GM21390 (cell line): ENCODE measurements around the gene CFAP299.

ENCODE experiments used
- ATAC-seq: cut with Tn5 transposase; IDR thresholded peaks from one replicate; pipeline ENCODE4 v1.9.1; 2021; ENCODE audit not compliant: unreplicated experiment

CFAP299 gene

DNA sequence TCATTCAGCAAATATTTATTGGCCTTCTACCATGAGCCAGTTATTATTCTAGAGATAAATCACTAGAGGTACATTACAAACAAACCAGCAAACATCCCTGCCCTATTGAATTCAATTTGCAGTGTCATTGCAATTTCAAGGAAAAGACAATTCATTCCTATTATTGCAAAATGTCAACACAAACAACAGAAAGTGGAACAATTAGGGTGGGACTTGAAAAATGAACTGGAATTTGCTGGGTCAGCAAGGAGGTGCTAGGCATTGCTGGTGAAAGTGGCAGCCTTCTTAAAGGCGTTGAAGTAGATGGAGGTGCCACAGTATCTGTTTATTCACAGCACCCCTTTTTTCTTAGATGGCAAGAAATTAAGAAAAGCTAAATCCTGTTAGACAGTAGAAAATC is 470.9 kb downstream of the CFAP299 start:
- ATAC-seq = no peak

DNA sequence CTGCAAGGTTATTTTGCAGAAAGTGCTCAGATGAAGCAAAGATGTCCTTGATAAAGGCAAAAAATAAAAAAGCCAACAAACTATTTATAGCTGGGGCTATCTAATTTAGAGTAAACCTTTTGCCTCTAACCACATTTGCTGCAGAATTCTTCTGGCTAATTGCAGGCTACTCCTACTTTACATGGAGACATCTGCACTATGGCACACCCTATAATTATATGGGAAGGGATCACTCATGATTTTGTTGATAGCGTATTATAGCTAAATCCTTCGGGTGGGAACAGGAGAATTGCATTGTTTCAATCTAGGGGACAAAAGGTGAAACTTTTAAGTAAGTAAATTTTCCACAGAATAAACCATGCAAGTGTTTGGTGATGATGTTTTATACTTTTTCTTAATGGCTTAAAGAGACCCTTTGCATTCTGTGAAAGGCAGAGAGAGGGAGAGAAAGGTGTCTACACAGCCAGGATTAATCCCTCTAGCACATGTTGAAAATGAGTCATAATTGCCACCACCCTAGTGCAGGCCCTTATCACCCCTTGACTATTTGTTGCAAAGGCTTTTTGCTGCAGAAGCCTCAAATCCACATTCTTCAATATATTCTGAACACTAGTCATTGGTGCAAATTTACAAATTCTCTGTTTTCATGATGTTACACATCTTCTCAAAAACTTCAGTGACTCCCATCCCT is 473.7 kb downstream of the CFAP299 start:
- no peak for ATAC-seq

DNA sequence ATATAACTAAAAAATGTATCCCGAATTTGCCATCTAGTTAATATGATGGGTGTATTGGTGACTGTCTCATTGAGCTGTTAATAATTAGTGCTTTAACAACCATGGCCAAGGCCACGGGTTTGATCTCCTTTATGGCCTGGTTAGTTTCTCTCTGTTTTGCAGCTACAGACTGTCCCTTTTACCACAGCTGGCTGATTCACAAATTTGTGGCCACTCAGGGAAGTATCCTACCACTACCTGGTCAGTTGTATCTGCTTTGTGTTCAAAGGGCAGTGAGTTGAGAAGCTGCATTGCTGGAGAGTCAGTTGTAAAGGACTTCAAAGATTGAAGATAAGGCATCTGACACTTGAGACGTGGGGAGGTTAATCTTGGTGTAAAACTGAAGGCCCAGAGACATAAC is 475.9 kb downstream of the CFAP299 start:
- no peak for ATAC-seq

DNA sequence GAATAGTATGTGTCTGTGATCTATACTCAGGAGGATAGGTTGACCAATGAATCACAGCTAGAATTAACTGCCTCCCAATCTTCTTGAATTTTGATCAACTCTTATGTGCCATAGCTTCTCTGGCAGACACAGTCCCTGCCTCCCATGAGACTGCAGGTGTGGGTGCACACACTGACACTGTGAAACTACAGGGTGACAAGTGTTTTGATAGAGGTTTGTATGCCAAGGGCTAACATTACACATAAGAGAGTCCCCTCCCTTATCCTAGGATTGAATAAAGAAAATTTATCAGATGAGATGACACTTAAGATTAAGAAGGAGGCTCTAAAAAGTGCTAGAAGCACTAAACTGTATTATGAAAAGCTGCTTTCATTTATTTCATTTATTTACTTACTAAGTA is 476.6 kb downstream of the CFAP299 start:
- no peak for ATAC-seq

DNA sequence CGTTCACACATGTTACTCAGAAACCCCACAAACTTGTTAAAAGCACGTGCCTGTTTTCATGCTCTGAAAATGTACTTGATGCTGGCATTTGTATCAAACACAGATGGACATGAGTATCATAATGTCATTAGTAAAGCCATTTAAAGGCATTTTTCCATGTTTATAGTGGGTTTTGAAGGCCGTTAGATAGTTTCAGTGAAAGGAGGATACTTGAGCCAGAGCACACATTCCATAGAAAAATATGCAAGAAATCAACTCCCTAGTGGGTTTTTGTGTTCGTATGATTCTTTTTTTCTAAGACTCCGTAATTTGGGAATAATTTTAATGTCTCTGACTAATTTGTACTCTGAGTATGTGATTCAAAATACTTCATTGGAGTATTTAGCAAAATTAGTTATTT is 478.7 kb downstream of the CFAP299 start:
- no peak for ATAC-seq

DNA sequence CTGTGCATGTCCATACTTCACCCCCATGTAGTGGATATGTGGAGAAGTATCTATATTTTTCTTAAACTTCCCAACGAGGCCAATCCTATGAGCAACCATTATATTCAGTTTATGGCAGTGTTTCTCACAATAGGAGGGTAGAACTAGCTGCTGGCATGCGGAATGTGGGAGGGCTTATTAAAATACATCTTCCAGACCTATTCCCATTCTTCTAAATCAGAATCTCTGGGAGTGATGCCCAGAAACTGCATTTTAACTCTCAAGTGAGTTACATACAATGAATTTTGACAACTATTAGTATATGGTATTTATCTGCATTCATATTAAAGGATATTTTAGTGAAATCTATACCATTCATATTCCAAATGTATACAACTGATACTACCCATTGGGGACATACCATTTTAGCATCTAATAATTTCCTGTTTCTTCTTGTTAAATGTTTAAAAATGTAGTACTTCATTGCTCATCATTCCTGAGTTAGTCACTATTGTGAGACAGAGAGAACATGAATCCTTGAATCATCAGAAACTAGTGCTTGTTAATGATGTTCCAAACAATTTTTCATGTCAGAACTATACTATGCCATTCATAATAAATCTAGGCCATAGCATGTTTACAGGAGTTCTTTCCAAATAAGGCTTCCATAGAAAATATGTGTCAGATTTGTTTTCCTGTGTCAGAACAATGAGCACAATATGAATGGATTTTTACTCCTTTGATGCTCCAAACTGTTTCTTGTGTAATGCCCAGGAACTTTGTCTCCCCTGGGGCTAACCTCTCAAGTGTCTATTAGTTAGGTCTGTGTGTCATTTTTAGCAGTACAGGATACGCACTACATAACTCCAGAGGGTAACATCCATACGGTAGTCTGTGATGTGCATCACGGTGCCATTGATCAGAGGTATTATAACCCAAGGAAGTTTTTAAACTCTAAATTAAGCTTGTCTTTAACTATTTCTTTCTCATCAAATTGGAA is 496.1 kb downstream of the CFAP299 start:
- no peak for ATAC-seq

DNA sequence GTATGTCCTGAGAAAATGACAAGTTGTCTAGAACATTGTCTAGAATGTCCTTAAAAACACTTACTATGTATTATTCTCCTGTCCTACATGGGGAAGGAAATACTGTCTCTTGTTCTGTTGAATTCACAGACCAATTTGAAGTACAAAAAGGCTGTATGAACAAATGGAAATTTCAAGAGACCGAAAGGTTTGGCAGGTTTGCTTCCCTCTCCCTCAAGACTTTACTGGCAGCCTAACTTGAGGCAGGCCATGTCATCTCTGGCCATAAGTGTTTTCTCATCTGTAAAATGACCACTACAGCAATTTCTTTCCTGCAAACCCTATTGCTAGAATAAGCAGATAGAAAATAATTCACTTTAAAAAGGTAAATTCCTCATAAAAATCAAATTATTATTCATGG is 503.8 kb downstream of the CFAP299 start:
- ATAC-seq = no peak

DNA sequence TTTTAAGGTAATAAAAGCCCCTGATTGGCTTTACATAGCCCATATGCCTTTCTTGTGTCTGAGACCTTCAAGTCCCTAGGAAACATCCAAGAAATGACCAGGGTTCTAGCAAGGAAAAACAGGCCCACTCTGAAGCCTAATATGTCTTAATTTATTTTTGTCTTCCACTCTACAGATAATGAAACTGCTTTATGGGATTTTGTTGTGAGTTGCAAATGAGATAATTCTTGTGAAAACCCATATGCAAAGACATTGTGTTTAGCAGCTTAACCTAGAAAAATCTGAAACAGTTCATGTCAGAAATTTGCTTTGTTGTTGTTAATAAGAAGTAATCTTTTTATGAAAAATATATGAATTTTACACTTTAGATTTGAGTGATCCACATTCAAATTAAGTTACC is 504.3 kb downstream of the CFAP299 start:
- ATAC-seq = no peak

DNA sequence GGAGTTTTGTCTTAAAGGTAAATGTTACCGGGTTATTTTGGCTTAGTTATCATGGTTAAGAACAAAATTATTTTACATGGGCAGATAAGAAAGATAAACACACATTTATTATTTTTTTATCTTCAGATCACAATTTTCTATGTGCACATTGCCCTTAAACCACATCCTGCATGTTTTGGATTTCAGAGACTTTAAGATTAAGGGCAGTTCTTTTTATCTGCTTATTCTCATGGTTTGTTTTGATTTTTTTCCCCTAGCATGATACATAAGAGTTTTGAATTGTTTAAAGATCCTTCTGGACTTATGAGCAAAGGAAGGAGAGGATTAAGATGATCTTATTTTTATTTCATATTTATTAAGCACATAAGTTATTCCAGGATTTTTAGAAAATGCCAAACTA is 504.9 kb downstream of the CFAP299 start:
- no peak for ATAC-seq

DNA sequence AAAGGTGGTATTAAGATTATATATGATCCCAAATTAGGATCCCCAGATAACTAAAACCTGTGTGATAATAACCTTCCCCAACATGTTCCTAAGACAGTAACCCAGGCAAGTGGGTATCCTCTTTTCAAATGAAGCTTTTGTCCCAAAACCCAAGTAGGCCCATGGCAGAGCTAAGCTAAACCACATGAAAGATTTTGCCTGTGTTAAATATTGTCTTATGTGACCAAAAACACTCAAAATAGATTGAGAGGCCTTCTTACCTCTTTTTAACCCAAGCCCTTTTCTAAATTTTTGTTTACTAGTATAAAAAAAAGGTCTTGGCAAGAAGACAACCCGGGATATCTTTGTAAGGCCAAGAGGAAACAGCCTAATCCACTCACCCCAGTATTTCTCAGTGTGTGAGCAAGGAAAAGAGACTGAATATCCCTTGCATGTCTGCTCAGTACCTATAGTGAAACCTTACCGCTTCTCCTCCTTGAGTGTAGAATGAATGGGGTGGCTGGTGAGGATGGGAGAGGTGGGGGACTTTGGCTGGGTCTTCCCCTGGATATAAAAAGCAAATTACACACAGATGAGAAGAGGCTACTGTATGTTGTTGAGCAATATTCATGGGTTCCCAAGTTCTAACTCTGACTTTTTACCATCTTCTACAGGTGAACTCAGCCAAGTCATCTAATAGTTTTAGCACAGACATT is 506.2 kb downstream of the CFAP299 start:
- ATAC-seq = no peak

DNA sequence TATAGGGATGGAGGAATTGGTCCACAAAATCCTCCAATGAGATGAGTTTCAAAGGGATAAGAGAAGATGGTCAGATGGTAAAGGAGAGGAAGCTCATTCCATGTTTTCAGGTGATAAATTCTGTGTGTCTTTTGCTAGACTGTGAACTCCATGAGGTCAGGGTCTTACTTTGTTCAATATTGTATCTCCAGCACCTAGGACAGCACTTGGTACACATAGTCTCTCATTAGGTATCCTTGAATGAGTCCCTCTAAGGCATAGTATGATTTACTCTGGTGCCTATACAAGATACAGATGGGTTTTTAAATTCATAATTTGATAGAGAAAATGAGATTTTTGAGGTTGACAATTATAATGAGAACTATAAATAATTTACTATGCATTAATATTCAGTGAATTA is 510.7 kb downstream of the CFAP299 start:
- ATAC-seq = no peak

DNA sequence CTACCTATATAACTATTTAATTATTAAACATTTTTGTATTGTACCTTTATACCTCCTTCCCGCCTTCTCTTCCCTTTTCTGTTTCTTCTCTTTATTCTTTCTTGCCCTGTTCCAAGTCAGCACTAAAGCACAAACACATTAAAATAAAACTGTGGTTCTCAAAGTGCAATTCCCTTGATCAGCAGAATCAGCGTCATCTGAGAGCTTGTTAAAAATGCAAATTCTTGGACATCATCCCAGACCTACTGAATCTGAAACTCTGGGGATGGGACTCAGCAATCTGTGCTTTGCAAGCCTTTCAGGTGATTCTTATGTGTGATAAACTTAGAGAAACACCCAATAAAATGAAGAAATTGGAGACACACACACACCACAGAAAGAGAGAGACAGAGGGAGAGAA is 516.5 kb downstream of the CFAP299 start:
- no peak for ATAC-seq

DNA sequence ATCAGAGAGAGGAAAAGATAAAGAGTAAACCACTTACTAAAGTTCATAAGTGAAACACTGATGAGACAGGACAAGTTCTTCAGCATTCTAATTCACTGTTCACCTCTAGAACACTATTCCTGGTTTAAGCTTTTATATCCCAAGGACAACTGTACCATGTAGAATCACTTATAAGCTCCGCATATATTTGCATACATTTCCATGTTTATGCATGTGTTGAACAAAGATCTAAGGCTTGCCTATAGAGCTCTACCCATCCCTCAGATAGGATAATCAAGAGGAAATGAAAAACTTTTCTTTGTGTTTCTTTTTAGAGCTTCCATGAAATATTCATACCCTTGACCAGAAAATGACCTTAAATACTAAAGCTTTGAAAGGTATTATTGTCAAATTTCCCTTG is 538.0 kb downstream of the CFAP299 start:
- ATAC-seq = no peak

DNA sequence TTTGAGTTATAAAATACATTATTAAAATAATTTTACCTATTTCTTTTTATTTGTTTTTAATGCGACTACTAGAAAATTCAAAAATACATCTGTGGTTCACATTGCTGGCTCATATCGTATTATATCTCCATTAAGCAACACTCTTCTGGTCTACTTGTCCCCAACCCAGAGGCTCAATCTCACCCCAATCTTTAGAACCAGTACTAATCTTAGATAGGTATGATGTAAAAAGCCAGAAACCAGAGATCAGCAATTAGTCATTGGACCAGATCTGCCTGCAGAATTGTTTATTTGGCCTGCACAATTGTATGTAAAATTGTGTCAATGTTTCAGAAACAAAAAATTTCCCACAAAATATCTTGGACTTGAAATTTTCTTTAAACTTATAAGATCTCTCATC is 539.4 kb downstream of the CFAP299 start:
- ATAC-seq = no peak

DNA sequence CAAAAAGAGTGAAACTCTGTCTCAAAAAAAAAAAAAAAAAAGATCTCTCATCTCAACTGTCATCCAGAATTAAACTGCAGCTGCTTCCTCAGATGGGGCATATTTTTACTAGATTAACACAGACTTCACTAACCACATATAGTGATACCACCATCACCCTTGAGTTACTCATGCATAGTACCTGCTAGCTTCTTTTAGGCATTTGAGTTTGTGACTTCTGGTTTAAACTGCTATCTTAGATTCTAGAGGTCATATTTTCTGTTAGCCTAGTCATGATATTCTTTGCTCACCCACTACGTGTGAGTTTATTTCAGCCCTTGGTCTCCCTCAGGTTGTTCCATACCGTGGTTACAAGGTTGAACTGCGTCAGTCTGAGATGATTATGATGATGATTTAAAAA is 540.1 kb downstream of the CFAP299 start:
- peak; percentile 88 for ATAC-seq

DNA sequence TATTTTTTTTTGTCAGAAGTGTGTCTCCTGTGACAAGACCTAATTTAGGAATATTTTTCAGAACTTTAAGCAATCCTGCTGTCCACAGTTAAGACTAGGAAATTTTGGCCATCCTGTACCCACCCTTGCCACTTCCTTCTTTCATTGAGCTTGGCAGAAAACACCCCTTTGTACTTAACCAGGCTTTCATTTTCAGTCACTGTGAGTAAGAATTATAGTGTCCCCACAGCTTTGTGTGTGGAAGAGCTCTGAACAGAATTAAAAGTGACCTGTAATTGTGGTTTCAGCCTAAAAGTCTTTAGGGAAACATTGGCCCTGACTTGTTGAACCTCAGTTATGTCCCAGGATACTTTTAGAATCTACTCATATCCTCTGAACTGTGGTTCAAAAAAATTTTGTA is 541.3 kb downstream of the CFAP299 start:
- peak; percentile 76 for ATAC-seq

DNA sequence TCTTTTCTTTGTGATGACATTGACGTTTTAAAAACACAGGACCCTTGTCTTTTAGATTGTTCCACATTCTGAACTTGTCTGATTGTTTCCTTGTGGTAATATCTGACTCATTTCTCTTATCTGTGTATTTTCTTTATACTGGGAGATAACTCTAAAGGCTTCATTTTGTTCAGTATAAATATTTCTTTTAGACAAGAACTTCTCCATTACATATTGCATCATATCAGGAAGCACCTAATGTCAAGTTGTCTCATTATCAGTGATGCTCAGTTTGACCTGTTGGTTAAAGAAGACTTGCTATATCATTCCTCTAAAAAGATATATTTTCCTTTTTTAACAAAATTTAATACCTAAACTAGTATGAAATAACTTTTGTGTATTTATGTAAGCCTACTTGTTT is 542.7 kb downstream of the CFAP299 start:
- ATAC-seq = no peak

DNA sequence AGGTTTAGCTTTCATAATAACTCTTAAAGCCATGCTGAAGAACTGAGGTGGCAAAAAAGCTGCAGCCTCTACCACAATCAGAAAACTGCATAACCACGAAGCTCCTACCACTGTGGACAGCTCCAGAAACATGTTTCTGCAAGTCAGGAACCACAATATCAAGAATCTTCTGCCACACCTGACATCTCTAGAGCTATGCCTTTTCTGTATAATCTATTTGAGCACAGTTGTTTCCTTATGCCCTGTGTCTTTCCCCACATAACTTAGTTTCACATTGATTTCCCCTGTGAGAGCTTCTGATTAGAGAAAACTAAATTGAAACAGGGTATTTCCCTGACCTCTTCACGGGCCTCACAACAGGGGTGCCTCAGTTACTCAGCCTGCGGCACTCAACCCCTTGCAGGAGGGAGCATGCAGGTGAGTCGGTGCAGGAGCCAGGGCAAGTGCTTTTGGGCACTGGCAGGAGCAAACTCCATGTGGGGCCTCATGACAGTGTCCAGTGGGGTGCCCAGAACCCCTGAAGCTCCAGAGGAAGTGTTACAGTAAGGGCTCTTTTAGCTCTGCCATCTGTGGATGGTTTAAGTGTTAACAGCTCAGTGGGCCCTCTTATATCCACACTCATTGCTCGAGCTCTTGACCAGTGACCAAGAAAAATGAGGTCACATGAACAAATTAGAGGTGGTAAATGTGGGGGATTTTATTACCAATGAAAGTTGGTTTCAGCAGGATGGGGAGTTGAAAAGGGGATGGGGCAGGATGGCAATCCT is 562.2 kb downstream of the CFAP299 start:
- ATAC-seq = peak; percentile 79

DNA sequence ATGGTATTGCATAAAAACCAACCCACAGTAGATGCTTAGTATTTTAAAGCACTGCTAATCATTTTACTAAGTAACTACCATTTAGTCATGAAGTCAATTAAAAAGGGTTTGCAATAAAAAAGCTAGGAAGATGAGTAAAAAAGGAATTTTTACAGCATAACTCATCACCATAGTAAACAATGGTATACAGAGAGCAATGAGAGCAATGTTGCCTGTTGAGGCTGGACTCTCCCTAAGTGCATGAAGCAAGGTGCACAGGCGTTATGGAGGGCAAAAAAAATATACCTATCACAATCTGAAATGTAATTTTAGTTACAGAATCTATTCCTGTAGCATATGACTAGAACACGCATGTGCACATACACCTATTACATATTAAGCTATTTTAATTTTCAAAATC is 565.4 kb downstream of the CFAP299 start:
- no peak for ATAC-seq

DNA sequence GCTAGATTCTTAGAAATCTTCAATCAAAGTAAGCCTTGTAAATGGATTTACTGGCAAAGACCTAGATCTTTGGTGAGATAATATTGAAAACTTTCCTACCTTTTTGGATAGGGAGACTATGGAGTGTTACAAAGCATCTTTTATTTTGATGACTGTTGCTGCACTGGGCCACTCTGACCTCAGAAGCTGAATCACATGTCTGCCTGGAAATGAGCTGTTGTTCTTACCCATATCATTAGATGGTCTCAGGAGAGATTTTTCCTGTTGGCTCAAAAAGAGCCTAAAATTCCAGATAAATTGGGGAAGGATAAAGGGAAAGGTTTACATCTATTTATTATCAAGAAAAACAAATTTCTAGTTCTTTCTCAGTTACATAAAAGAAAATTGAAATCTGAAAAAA is 567.5 kb downstream of the CFAP299 start:
- ATAC-seq = no peak

DNA sequence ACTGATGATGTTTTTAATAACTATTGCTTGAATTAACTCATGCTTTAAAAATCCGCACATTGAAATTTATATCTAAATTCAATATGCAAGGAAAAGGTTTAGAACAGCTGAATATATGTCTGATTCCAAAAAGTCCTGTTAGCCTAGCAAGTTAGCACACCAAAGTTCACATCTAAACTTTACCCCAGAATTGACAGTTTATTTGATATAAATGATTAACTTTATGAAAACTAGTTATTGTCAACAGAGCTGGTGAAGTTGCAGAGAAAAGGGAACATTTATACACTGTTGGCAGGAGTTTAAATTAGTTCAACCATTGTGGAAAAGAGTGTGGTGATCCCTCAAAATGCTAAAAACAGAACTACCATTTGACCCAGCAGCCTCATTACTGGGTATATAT is 574.4 kb downstream of the CFAP299 start:
- no peak for ATAC-seq
